ENCODE data around the gene PDE4DIP.
"Not testable (repeated sequence)": the region's sequence is repeated elsewhere in the genome, so short reads cannot be mapped to it uniquely, and the experiment has no call there.

The PDE4DIP gene

DNA sequence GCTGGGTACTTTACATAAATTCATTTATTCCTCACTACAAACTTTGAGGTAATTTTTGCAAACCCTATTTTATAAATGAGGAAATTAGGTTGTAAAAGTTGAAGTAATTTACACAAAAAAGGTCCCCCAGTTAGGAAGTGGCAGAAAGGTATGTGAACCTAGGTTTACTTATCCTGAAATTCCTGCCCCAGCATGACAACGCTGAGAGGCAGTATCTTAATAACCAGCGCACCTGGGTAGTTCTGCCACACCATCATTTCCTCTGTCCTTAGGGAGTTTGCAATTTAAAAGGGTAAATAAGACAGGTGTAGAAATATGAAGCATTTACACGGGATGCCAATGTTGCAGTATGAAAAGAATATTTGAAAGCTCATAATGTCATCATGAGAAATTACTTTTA, 79.6 kb downstream of the PDE4DIP start:
- DNase-seq = not testable (repeated sequence)

GRCh38 chr1:148927645-148928044, 83.4 kb downstream of the PDE4DIP start:
- not testable (repeated sequence) for DNase-seq

DNA sequence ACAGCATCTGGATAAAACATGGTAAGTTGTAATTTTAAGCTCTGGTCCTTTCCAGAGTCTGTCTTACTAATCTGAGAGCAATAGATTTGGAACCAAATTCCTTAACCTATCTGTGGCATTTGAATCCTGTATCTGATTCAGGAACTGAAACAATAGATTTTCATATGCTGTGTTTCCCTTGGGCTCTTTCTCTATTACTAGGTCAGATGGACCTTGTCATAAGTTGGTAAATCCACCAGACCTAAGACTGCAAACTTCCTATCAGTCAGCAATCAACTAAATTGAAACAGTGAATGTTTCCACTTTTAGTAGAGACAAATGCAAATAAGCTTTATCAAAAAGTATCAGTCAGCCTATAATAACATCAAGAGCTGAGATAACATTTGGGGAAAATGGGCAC, 85.0 kb downstream of the PDE4DIP start:
- not testable (repeated sequence) for DNase-seq

GRCh38 chr1:148935381-148936002, 91.3 kb downstream of the PDE4DIP start:
- DNase-seq = not testable (repeated sequence)

DNA sequence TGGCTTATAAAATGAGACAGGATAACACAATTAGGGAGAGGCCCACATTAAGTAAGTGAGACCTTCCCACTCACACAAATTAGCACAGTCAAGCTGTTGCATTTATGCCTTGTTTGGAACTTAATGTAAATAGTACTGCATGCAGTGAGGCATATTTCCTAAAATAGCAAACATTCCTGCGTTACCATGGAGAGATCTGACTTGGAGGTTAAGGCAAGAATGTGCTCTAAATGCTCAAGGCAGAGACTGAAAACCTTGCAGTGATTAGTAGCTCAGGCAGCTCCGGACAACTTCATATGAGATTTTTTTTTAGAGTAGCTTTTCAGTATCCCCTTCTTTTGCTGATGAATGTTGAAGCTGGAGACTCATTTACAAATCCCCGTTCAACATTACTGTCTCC, 98.7 kb downstream of the PDE4DIP start:
- not testable (repeated sequence) for DNase-seq

- not testable (repeated sequence) for DNase-seq
Observed at GRCh38 chr1:148945130-148945529, 100.9 kb downstream of the PDE4DIP start.

DNA sequence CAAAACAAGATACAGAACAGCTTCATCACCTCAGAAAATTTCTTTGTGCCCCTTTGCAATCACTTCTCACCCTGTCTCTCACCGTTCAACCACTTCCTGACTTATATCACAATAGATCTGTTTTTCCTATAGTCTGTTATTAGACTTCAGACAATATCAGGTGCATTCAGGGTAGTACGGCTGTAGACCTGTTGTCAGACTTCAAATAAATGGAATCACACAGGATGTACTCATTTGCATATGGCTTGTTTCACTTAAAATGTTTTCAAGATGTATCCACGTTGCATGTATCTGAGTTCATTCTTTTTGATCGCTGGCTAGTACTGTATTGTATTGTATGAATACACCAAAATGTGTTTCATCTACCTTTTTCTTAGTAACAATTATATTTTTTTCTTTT, 104.5 kb downstream of the PDE4DIP start:
- DNase-seq = not testable (repeated sequence)

GRCh38 chr1:148951336-148952227, 107.4 kb downstream of the PDE4DIP start:
- peak in 3 of 4 experiments; percentile 3 to 47 (median 29) for DNase-seq

GRCh38 chr1:148952253-148952937, 108.2 kb downstream of the PDE4DIP start:
- not testable (repeated sequence) for DNase-seq

- not testable (repeated sequence) for DNase-seq
Observed at GRCh38 chr1:148952938-148953616, 108.8 kb downstream of the PDE4DIP start.

DNA sequence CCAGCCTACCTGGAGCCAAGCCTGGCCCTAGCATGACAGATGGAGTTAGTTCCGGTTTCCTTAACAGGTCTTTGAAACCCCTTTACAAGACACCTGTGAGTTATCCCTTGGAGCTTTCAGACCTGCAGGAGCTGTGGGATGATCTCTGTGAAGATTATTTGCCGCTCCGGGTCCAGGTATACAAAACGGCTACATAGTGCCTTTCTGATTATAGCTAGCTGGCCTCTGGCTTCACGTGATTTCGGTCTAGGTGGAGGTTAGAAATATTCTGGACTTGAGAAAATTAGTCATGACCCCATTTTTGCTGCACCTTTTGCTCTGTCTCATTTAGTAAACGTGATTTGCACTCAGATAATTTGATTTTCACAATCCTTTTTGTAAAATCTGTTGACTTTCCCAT, 109.5 kb downstream of the PDE4DIP start:
- DNase-seq = not testable (repeated sequence)

DNA sequence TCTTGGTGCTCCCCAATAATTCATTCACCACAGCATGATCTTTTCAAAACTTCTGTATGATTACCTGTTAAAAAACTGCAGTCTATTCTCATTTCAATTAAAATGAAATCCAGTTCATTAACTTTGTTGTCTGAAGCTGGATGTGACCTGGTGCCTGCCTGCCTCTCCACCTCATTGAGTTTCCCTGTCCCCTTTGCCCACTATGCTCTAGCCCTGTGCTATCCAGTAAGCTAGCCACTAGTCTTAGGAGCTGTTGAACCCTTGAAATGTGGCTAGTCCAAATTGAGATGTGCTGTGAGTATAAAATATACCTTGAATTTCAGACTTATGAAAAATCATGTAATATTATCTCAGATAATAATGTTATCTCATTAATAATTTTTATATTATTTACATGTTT, 114.1 kb downstream of the PDE4DIP start:
- DNase-seq = not testable (repeated sequence)

- not testable (repeated sequence) for DNase-seq
Observed at GRCh38 chr1:148960212-148961000, 116.2 kb downstream of the PDE4DIP start.

DNA sequence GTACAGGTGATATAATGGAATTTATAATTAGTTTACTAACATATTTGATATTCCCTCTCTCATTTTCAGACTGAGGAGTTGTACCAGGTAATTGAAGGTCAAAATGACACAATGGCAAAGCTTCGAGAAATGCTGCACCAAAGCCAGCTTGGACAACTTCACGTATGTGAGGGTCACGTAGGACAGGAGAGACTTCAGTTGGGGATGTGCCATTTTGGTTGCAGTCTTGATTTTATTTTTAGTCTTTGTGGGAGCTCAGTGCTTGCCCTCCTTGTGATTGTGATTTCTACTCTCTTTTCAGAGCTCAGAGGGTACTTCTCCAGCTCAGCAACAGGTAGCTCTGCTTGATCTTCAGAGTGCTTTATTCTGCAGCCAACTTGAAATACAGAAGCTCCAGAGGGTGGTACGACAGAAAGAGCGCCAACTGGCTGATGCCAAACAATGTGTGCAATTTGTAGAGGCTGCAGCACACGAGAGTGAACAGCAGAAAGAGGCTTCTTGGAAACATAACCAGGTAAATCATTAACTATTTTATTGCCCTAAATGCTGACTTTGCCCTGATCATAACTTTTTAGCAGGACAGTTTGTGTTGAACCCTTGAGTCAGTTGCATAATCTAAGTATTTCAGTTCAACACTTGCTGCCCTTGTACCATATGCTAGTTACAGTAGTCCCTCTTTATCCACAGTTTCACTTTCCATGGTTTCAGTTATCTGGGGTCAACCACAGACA, 118.1 kb downstream of the PDE4DIP start:
- not testable (repeated sequence) for DNase-seq

- not testable (repeated sequence) for DNase-seq
Observed at GRCh38 chr1:148966084-148966483, 121.9 kb downstream of the PDE4DIP start.

- DNase-seq = not testable (repeated sequence)
Observed at GRCh38 chr1:148967580-148967979, 123.4 kb downstream of the PDE4DIP start.

DNA sequence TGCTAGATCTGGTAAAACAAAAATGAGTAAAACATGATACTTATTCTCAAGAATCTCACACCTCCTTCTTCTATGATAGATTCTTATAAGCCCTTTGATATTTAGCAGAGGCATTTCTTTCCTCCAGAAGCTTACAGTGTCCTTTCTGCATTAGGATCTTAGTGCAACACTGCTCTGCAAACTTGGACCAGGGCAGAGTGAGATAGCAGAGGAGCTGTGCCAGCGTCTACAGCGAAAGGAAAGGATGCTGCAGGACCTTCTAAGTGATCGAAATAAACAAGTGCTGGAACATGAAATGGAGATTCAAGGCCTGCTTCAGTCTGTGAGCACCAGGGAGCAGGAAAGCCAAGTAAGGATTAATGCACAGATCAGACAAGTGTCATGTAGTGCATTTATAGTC, 124.5 kb downstream of the PDE4DIP start:
- DNase-seq = not testable (repeated sequence)

GRCh38 chr1:148969126-148969525, 124.9 kb downstream of the PDE4DIP start:
- not testable (repeated sequence) for DNase-seq

DNA sequence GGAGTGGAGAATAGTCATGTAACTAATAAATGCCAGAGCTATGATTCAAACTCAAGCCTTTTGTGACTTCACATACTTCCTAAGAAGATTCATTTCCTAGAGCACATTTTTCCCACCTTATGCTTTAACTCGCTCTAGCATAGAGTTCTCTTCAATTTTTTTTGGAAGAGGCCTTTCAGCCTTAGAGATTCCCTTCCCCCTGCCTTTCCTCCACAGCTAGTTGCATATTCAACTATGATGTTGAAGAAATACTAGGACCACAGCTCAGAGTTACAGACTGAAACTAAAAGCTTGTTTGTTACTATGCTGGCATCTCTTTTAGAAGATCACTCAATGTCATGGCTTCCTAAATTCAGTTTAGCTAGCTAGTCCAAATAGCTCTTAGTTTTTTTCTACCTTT, 131.2 kb downstream of the PDE4DIP start:
- DNase-seq = not testable (repeated sequence)

- DNase-seq = not testable (repeated sequence)
Observed at GRCh38 chr1:148975866-148976537, 131.8 kb downstream of the PDE4DIP start.

- DNase-seq = not testable (repeated sequence)
Observed at GRCh38 chr1:148977785-148978184, 133.6 kb downstream of the PDE4DIP start.
